Transverse colon (tissue), 4 donors: ENCODE data around the gene SGMS2. TPM values are rescaled to one million over a fixed set of nuclear protein-coding genes. Genes with fewer than 3 reads are reported as not detected.

Experiments used
- DNase-seq: peaks from one replicate; pipeline ENCODE4 v3.0.0-alpha.2; 2019
- H3K27ac ChIP-seq, 4 donors: fragments of 200-600 bp; sonication (generic); 2 replicates each; pipeline ENCODE4 v1.5.1; 2016 to 2018; ENCODE audit warnings: inconsistent platforms in 4 of 4
- H3K27me3 ChIP-seq: fragments of 200-600 bp; sonication (generic); 2 replicates; pipeline ENCODE4 v1.5.1; 2017; ENCODE audit warnings: inconsistent platforms
- H3K36me3 ChIP-seq, 4 donors: fragments of 200-600 bp; sonication (generic); 2 replicates each; pipeline ENCODE4 v1.5.1; 2017 to 2019; ENCODE audit warnings: inconsistent platforms in 4 of 4
- H3K4me1 ChIP-seq, 4 donors: fragments of 200-600 bp; sonication (generic); 2 replicates each; pipeline ENCODE4 v1.5.1; 2017 to 2020; ENCODE audit warnings: inconsistent platforms in 4 of 4
- H3K4me3 ChIP-seq, 4 donors: fragments of 200-600 bp; sonication (generic); 1 replicate in 1 of 4; 2 replicates in 3 of 4; pipeline versions ENCODE4 v1.5.1 to v1.6.1; 2017 to 2019; ENCODE audit warnings: inconsistent platforms in 4 of 4
- H3K9me3 ChIP-seq, 2 donors: fragments of 200-600 bp; sonication (generic); 2 replicates each; pipeline ENCODE4 v1.5.1; 2017 to 2019; ENCODE audit warnings: inconsistent platforms in 2 of 2
- CTCF ChIP-seq, 5 experiments: fragments of 200-600 bp in 3 of 5; fragments of 450-650 bp in 2 of 5; sonication (generic) in 3 of 5; IDR thresholded peaks; 1 replicate in 2 of 5; 2 replicates in 3 of 5; pipeline ENCODE4 v1.5.1; 2016 to 2017; ENCODE audit warnings: antibody characterized with exemption in 5 of 5, inconsistent platforms in 3 of 5, mild to moderate bottlenecking in 2 of 5, moderate library complexity in 1 of 5
- EP300 ChIP-seq: sonication (generic); formaldehyde crosslinking; IDR thresholded peaks from one replicate; pipeline ENCODE4 v1.6.1; 2017; ENCODE audit warnings: antibody characterized with exemption, low read depth
- POLR2A ChIP-seq: fragments of 450-650 bp; IDR thresholded peaks from one replicate; pipeline ENCODE4 v1.6.1; 2016; ENCODE audit warnings: antibody characterized with exemption, mild to moderate bottlenecking, moderate library complexity
- POLR2AphosphoS5 ChIP-seq, 3 donors: sonication (generic); formaldehyde crosslinking; IDR thresholded peaks; one replicate each; pipeline ENCODE4 v1.6.1; 2016; ENCODE audit warnings: antibody characterized with exemption in 3 of 3
- WGBS, 2 donors: methylation state at CpG; one replicate each; pipeline ENCODE4 v1.1.5; 2018; ENCODE audit warnings: low coverage in 1 of 2; 5-methylcytosine and 5-hydroxymethylcytosine counted together
- in situ Hi-C, 4 donors: fragments of 200-750 bp; cut with MboI; loops; one replicate each; pipeline versions ENCODE4 v1.15.0 to v1.15.1; 2017; ENCODE audit warnings: low sequenced_read_pairs in 3 of 4, low pct_ligation_motif_present in 1 of 4, low pct_unique_long_range_greater_than_20kb in 1 of 4
- intact Hi-C: fragments of 100-400 bp; cut with DNase I; formaldehyde crosslinking; loops from one replicate; pipeline ENCODE4 v1.15.1; 2023; ENCODE audit warnings: low total_unique reads
- total RNA-seq, 4 donors: library from RNA; depleted of rRNA; stranded (reverse); fragments of >200 nt; gene quantifications; one replicate each; pipeline ENCODE4 v1.1.0, GENCODE V29; 2016

SGMS2 gene
- total RNA-seq, 4 donors from 2014 or later: 75.8 to 203 (median 122) TPM

GRCh38 chr4:107858158-107858742 is 33.5 kb downstream of the SGMS2 start:
- TF ChIP-seq CTCF (IDR thresholded peaks at IDR 0.05) (no peak), POLR2A (no peak), EP300 (no peak), POLR2AphosphoS5 (IDR thresholded peaks at IDR 0.05) (no peak)
- in situ Hi-C loops (no loop called here), intact Hi-C loops (no loop called here)
- H3K36me3 ChIP-seq: no peaks in the 10 kb centered on the region
- H3K9me3 ChIP-seq: no peaks in the 10 kb centered on the region
- H3K4me1 ChIP-seq: peaks cover 0 to 26% (median 11%) of the 10 kb centered on the region in 4 donors
- no peak overlapping the region for H3K27ac ChIP-seq
- 99% methylated on average over 3 of the region's 3 CpGs; no CpG with 5 or more reads in 1 of the 2 donors for WGBS, 2 donors
- DNase-seq: no peak
- H3K27me3 ChIP-seq: no peaks in the 10 kb centered on the region
- no peak overlapping the region for H3K4me3 ChIP-seq

DNA sequence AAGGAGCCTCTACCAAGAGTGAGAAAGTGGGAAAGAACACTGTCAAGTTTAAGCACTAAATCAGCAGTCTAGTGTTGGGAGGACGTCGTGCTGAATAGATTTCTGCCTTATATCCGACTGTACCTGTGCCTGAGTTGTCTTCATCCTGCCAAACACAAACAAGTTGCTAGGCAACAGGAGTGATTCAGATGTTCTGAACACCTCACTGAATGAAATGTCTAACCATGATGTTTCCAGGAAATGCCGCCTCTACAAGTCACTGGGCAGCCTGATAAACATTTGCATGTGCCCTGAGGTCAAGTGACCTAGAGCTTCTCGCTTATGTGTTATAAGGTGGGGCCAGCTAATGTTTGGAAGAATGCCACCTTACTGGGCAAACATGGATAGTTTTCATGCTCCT is 37.9 kb downstream of the SGMS2 start:
- H3K4me1 ChIP-seq: peaks cover 0 to 27% (median 20%) of the 10 kb centered on the region in 4 donors
- 50 to 55% methylated on average over 2 to 5 of the region's 5 CpGs for WGBS, 2 donors
- H3K27ac ChIP-seq: peak overlapping the region in 3 of 4 donors; percentile 10 to 51 (median 36)
- DNase-seq: peak; percentile 14
- intact Hi-C loops (no loop called here), in situ Hi-C loops (no loop called here)
- no peaks in the 10 kb centered on the region for H3K36me3 ChIP-seq
- H3K9me3 ChIP-seq: no peaks in the 10 kb centered on the region
- no peak overlapping the region for H3K4me3 ChIP-seq
- no peaks in the 10 kb centered on the region for H3K27me3 ChIP-seq
- TF ChIP-seq POLR2AphosphoS5 (IDR thresholded peaks at IDR 0.05): peak in 1 of 3 donors; percentile 15
- no peak for TF ChIP-seq CTCF (IDR thresholded peaks at IDR 0.05)
- peak; percentile 28 for TF ChIP-seq EP300

- DNase-seq: no peak
- in situ Hi-C loops (no loop called here), intact Hi-C loops (no loop called here)
- H3K27me3 ChIP-seq: no peaks in the 10 kb centered on the region
- H3K9me3 ChIP-seq: no peaks in the 10 kb centered on the region
- no peak for TF ChIP-seq EP300
- no peak for TF ChIP-seq CTCF (IDR thresholded peaks at IDR 0.05)
- TF ChIP-seq POLR2A: no peak
- no peak for TF ChIP-seq POLR2AphosphoS5 (IDR thresholded peaks at IDR 0.05)
- no peaks in the 10 kb centered on the region for H3K36me3 ChIP-seq
- 98 to 100% methylated on average over 2 of the region's 2 CpGs for WGBS, 2 donors
- H3K4me1 ChIP-seq: peaks cover 0 to 27% (median 20%) of the 10 kb centered on the region in 4 donors
- no peak overlapping the region for H3K4me3 ChIP-seq
- H3K27ac ChIP-seq: peak overlapping the region in 3 of 4 donors; percentile 10 to 51 (median 36)
Measured at GRCh38 chr4:107863416-107863815, 38.7 kb downstream of the SGMS2 start.

DNA sequence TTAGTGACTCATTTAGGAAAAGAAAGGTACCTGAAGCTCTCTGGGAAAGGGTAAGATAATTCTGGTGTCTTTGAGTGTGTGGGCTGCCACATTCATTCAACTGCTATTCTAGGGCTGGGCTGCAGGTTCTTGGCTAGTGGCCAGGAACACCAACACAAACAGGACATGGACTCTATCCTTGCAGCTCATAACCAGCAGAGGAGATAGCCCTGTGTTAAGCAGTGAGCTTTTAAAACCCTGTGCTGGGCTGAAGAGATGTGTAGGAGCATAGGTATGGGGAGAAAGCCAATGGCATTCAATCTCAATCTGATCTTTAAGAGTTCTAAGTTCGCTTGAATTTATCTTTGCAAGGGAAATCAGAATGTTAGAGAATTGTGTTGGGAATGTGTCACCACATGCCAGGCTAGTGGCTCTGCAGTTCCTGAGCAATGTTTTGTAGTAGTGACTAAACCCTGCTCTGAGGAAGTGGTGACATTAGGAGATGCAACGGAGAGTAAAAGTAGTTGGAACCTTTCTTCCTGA is 39.2 kb downstream of the SGMS2 start:
- intact Hi-C loops: no loop called here
- Histone ChIP-seq H3K27ac (peak overlapping the region; percentile 16 to 51 (median 44)), H3K4me1 (peaks cover 0 to 27% (median 20%) of the 10 kb centered on the region in 4 donors), H3K9me3 (no peaks in the 10 kb centered on the region), H3K36me3 (no peaks in the 10 kb centered on the region), H3K4me3 (no peak overlapping the region), H3K27me3 (no peaks in the 10 kb centered on the region)
- in situ Hi-C loops: no loop called here
- DNase-seq: peak; percentile 73
- TF ChIP-seq POLR2A (no peak), CTCF (IDR thresholded peaks at IDR 0.05) (peak in 3 of 5 experiments; percentile 2 to 25 (median 19)), EP300 (no peak), POLR2AphosphoS5 (IDR thresholded peaks at IDR 0.05) (peak in 2 of 3 donors; percentile 22 to 34)
- 29 to 57% methylated on average over 2 of the region's 2 CpGs for WGBS, 2 donors
